Stimulated activated CD4-positive, alpha-beta T cell treated with anti-CD3 and anti-CD28 coated beads, TNF-alpha, amount 100 ng/mL, for 48 hours (primary cell): ENCODE data around the gene TNK2.
"Not testable (repeated sequence)": the region's sequence is repeated elsewhere in the genome, so short reads cannot be mapped to it uniquely, and the experiment has no call there.

ENCODE experiments used
- DNase-seq, 3 donors: peaks; one replicate each; pipeline ENCODE4 v3.0.0-alpha.2; 2020; ENCODE audit warnings: low read depth in 3 of 3

The TNK2 gene

GRCh38 chr3:195822131-195822696 is 86.1 kb downstream of the TNK2 start:
- no peak for DNase-seq

- DNase-seq = no peak
Observed at GRCh38 chr3:195821403-195822130, 86.8 kb downstream of the TNK2 start.

- no peak for DNase-seq
Observed at GRCh38 chr3:195820901-195821300, 87.5 kb downstream of the TNK2 start.

- DNase-seq = no peak
Observed at GRCh38 chr3:195820186-195820585, 88.2 kb downstream of the TNK2 start.

- no peak for DNase-seq
Observed at GRCh38 chr3:195818301-195818700, 90.0 kb downstream of the TNK2 start.

DNA sequence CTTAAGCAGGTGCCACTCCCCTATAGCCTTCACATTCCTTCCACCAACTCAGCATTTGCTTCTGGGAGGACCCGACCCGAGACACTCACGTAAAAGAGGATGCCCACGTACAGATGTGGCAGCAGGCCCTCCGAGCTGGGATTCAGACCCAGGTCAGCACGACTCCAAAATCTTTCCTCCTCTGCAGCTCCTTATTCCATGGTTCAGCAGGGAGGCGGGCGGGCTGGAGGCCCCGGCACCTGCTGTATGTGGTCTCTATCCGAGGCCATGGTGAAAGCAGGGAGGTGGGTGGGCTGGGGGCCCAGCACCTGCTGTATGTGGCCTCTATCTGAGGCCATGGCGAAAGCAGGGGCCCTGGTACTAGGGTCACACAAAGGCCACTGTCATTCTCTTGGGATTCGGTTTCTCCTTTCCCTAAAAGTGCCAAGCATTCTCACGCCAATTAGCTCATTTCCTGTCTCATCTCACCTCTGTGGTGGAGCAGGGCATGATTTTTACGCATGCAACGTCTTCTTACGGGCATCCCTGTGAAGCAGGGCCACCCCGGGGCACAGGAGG is 90.7 kb downstream of the TNK2 start:
- DNase-seq = no peak

GRCh38 chr3:195816276-195816913 is 92.0 kb downstream of the TNK2 start:
- not testable (repeated sequence) for DNase-seq

DNA sequence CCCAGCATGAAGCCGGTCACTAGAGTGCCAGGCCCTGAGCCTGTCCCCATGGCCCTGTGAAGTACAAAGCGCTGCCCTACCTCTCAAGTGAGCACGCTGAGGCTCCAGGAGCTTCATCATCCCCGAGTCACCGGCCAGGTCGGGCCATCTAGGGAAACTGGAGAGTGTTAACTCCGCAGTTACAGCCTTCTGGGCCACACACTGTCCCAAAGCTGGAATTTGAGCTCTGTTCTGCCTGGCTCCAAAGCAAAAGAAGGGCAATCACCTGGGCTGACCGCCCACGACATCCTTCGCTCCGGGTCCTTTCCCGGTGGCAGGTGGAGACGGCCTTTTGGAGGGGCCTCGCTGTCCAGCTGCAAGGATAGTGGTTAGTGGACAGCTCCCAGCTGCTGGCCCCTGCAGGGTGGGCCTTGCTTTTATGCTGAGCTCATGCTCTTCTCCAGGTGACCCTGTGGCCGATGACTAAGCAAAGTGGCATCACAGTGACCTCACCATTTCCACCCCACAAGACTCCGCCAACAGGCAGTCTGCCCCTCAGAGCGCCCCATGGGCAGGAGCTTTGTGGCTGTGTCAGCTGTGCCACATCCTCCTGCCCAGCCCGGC is 93.1 kb downstream of the TNK2 start:
- no peak for DNase-seq

GRCh38 chr3:195813916-195814640 is 94.3 kb downstream of the TNK2 start:
- no peak for DNase-seq
